Activated B cell treated with CpG ODN at 0.5 μM for 24 hours (primary cell): ENCODE measurements around the gene LSM14B. TPM values are rescaled to one million over a fixed set of nuclear protein-coding genes. Genes with fewer than 3 reads are reported as not detected.

ENCODE experiments used
- ATAC-seq: fragments of 200-7000 bp; cut with Tn5 transposase; one replicate; pipeline ENCODE4 v1.10.0; 2021; ENCODE audit warnings: low read depth, mild to moderate bottlenecking, moderate library complexity
- CTCF ChIA-PET: fragments of 350-600 bp; sonication (Branson Sonifier 250); formaldehyde crosslinking; loops from one replicate; lab custom pipeline; 2021; ENCODE audit warnings: antibody characterized with exemption; lab: Charles Lee
- POLR2A ChIA-PET: fragments of 350-600 bp; sonication (Branson Sonifier 250); formaldehyde crosslinking; loops from one replicate; lab custom pipeline; 2021; ENCODE audit warnings: antibody characterized with exemption; lab: Charles Lee
- DNase-seq: peaks from one replicate; pipeline ENCODE4 v3.0.0; 2022
- H3K27ac Mint-ChIP-seq: one replicate; pipeline ENCODE4 v1.8.0; 2020; ENCODE audit warnings: mixed read lengths
- H3K27me3 Mint-ChIP-seq: one replicate; pipeline ENCODE4 v1.8.0; 2021; ENCODE audit warnings: mixed read lengths
- H3K36me3 Mint-ChIP-seq: one replicate; pipeline ENCODE4 v1.8.0; 2021; ENCODE audit warnings: low read depth, mixed read lengths
- H3K4me1 Mint-ChIP-seq: one replicate; pipeline ENCODE4 v1.8.0; 2021; ENCODE audit warnings: mixed read lengths
- H3K4me3 Mint-ChIP-seq: one replicate; pipeline ENCODE4 v1.8.0; 2020; ENCODE audit warnings: mild to moderate bottlenecking, mixed read lengths
- H3K9me3 Mint-ChIP-seq: one replicate; pipeline ENCODE4 v1.8.0; 2020; ENCODE audit warnings: mixed read lengths
- CTCF ChIP-seq: fragments of 200-600 bp; IDR thresholded peaks from one replicate; pipeline ENCODE4 v1.8.0; 2022; ENCODE audit warnings: antibody characterized with exemption, mild to moderate bottlenecking
- intact Hi-C: fragments of 100-400 bp; cut with micrococcal nuclease; formaldehyde crosslinking; loops from one replicate; pipeline ENCODE4 v1.15.1; 2024
- total RNA-seq: library from RNA; stranded (reverse); gene quantifications from 2 replicates; pipeline ENCODE4 v1.2.3, GENCODE V29; 2022

The LSM14B gene
- total RNA-seq, 1 donor from 2014 or later: 36.4 TPM

GRCh38 chr20:62175711-62176110 is 53.4 kb downstream of the LSM14B start:
- intact Hi-C loops: no loop called here
- Mint-ChIP-seq H3K27me3 (no peaks in the 10 kb centered on the region), H3K9me3 (no peaks in the 10 kb centered on the region), H3K27ac (no peak overlapping the region), H3K4me1 (no peaks in the 10 kb centered on the region), H3K36me3 (peaks cover 19% of the 10 kb centered on the region), H3K4me3 (no peak overlapping the region)
- no peak for TF ChIP-seq CTCF
- DNase-seq: no peak
- ATAC-seq: no peak
- ChIA-PET POLR2A (no interaction called here), CTCF (no interaction called here)

- CTCF ChIA-PET: no interaction called here
- Mint-ChIP-seq H3K27ac (no peak overlapping the region), H3K9me3 (no peaks in the 10 kb centered on the region), H3K4me3 (no peak overlapping the region), H3K36me3 (peaks cover 19% of the 10 kb centered on the region), H3K4me1 (peaks cover 3% of the 10 kb centered on the region), H3K27me3 (no peaks in the 10 kb centered on the region)
- ATAC-seq (no peak), DNase-seq (no peak)
- POLR2A ChIA-PET: no interaction called here
- no peak for TF ChIP-seq CTCF
- intact Hi-C loops: no loop called here
Measured at GRCh38 chr20:62176866-62177265, 54.6 kb downstream of the LSM14B start.

GRCh38 chr20:62177307-62177706 is 55.0 kb downstream of the LSM14B start:
- no peak overlapping the region for H3K27ac Mint-ChIP-seq
- ATAC-seq: no peak
- CTCF ChIA-PET: no interaction called here

GRCh38 chr20:62178316-62179161 is 56.3 kb downstream of the LSM14B start:
- Mint-ChIP-seq H3K4me3 (no peak overlapping the region), H3K27ac (no peak overlapping the region), H3K4me1 (peaks cover 13% of the 10 kb centered on the region), H3K9me3 (no peaks in the 10 kb centered on the region), H3K27me3 (no peaks in the 10 kb centered on the region), H3K36me3 (peaks cover 21% of the 10 kb centered on the region)
- DNase-seq (no peak), ATAC-seq (no peak)
- POLR2A ChIA-PET: no interaction called here
- CTCF ChIA-PET: no interaction called here
- no peak for TF ChIP-seq CTCF
- intact Hi-C loops: no loop called here

More at GRCh38 chr20:62177307-62177706, 55.0 kb downstream of the LSM14B start:
- H3K9me3 Mint-ChIP-seq: no peaks in the 10 kb centered on the region
- no peak for DNase-seq
- no peaks in the 10 kb centered on the region for H3K27me3 Mint-ChIP-seq
- intact Hi-C loops: no loop called here
- H3K4me3 Mint-ChIP-seq: no peak overlapping the region
- no peak for TF ChIP-seq CTCF
- H3K36me3 Mint-ChIP-seq: peaks cover 19% of the 10 kb centered on the region
- H3K4me1 Mint-ChIP-seq: peaks cover 8% of the 10 kb centered on the region
- POLR2A ChIA-PET: no interaction called here

- Mint-ChIP-seq H3K9me3 (no peaks in the 10 kb centered on the region), H3K36me3 (peaks cover 18% of the 10 kb centered on the region), H3K27me3 (no peaks in the 10 kb centered on the region), H3K4me1 (peaks cover 18% of the 10 kb centered on the region), H3K27ac (no peak overlapping the region), H3K4me3 (no peak overlapping the region)
- no peak for TF ChIP-seq CTCF
- no peak for ATAC-seq
- ChIA-PET POLR2A (no interaction called here), CTCF (no interaction called here)
- no peak for DNase-seq
- intact Hi-C loops: no loop called here
Measured at GRCh38 chr20:62179162-62179504, 56.9 kb downstream of the LSM14B start.
